HS-5 (cell line): Measurements from ENCODE around the gene BEST2.
"Not testable (repeated sequence)": the region's sequence is repeated elsewhere in the genome, so short reads cannot be mapped to it uniquely, and the experiment has no call there.

Experiments used
- DNase-seq: peaks from one replicate; pipeline ENCODE4 v3.0.0-alpha.2; 2012; ENCODE audit warnings: low read depth

The BEST2 gene

GRCh38 chr19:12751635-12752034 lies at the start of gene BEST2:
Gene BEST2, plus strand, starts transcription at chr19:12751791. Its CDS starts 802 bp downstream, at chr19:12752593.
- DNase-seq, result no peak

DNA sequence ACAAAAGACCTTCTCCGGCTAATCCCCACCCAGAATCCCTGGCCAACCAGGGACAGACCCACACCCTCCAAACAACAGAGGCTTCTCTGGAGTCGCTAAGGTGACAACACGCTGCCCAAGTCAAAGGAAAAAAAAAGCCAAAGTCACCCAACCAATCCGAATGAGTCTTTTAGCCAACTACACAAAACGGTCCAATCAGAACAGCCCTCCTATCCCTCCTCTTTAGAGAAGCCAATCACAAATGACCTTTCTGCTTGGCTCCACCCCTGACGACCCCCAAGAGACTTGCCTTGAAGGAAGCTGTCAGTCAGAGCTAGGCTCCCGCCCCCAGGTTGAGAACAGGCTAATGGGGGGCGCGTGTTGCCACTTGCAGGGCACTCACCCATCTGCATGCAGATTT lies 48.5 kb upstream of the BEST2 start:
- no peak for DNase-seq

DNA sequence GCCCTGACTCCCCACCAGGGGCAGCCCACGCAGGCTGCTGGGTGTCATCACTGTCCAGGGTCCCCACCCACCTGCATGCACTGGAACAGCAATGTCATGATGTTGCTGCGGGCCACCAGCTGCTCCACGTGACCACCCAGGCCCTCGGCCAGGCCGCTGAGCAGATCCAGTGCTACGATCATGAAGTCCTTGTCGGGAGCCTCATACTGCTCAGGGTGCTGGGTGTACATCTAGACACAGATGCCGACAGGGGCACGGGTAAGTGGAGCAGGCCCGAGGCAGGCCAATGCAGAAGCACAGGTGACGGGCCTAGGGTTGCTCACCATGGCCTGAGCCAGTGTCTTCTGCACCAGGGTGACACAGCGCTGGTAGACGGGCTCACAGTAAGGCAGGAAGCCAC lies 46.4 kb upstream of the BEST2 start:
- DNase-seq, result no peak

- DNase-seq, result no peak
These were observed 45.8 kb upstream of the BEST2 start for GRCh38 chr19:12705654-12706331.

- DNase-seq, result no peak
These were observed 45.3 kb upstream of the BEST2 start for GRCh38 chr19:12706332-12706718.

DNA sequence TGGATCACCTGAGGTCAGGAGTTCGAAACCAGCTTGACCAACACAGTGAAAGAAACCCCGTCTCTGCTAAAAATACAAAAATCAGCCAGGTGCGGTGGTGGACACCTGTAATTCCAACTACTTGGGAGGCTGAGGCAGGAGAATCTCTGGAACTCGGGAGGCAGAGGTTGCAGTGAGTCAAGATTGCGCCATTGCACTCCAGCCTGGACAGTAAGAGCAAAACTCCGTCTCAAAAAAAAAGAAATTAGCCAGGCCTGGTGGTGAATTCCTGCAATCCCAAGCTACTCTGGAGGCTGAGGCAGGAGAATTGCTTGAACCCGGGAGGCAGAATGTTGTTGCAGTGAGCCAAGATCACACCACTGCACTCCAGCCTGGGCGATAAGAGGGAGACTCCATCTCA lies 43.0 kb upstream of the BEST2 start:
- DNase-seq, result no peak

- no peak for DNase-seq
These were observed 40.4 kb upstream of the BEST2 start for GRCh38 chr19:12711187-12711586.

GRCh38 chr19:12712077-12712476 lies 39.5 kb upstream of the BEST2 start:
- not testable (repeated sequence) for DNase-seq

- not testable (repeated sequence) for DNase-seq
These were observed 38.3 kb upstream of the BEST2 start for GRCh38 chr19:12713304-12713703.

DNA sequence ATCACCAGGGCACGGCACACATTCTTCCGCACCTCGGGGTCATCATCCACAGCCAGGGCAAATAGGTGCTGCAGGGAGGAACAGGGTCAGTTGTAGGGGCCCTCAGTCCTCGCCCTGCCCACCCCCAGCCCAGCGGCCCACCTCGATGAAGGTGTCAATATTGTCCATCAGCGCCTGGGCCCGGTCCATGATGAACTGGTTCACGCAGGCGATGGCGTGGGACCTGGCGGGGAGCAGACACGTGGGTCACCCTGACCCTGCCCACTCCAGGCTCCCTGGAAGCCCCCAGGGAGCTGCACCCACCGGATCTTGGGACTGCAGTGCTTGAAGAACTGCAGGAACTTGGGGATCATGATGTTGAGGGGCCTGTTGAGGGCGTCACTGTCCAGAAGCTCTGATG lies 36.5 kb upstream of the BEST2 start:
- no peak for DNase-seq

- DNase-seq, result no peak
These were observed 35.7 kb upstream of the BEST2 start for GRCh38 chr19:12715929-12716328.

DNA sequence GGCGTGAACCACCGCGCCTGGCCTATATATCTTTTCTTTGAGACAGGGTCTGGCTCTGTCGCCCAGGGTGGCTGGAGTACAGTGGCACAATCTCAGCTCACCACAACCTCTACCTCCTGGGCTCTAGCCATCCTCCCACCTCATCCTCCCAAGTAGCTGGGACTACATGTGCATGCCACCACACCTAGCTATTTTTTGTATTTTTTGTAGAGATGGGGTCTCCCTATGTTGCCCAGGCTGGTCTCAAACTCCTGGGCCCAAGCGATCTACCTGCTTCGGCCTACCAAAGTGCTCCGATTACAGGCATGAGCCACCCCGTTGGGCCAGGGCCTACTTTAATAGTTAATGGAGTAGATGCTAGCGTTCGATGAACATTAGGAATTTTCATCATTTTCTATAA lies 31.3 kb upstream of the BEST2 start:
- no peak for DNase-seq

DNA sequence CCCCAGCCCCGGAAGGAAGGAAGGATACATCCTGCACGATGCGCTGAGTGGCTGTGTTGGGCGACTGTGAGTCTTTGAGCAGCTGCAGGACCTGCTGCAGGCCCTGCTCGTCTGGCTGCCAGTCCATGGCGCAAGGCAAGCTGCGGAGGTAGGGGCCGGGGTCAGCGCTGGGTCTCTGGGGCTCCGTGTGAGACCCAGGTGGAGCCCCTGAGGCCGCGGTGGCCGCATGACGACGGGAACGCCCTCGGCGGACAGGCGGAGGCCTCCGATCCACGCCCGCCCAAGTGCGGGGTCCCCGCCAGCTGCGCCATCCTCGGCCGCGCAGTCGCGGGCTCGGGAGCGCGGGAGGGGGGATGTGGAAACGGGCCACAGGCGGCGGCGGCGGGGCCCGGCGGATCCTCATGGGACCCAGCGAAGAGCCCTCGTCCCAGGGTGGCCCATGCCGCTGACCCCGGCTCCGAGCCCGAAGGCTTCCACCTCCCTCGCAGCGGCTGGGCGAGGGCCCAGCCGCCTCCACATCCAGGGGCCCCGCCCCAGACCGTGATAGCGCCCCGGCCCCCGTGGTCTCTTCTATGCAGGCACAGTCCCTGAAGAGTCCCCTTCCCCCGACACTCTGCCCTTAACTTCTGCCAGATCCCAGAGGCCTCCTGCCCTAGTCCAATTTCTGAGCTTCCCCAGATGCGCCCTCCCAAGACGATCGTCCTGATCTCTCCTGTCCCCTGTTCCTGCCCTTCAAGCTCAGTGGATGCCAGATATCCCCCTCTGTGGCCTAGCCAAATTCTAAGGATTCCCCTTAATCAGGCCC lies 30.5 kb upstream of the BEST2 start:
- DNase-seq, result no peak

- DNase-seq, result no peak
These were observed 29.7 kb upstream of the BEST2 start for GRCh38 chr19:12721656-12722565.

- peak; percentile 95 for DNase-seq
These were observed 28.8 kb upstream of the BEST2 start for GRCh38 chr19:12722566-12723380.

- no peak for DNase-seq
These were observed 28.3 kb upstream of the BEST2 start for GRCh38 chr19:12723381-12723640.

DNA sequence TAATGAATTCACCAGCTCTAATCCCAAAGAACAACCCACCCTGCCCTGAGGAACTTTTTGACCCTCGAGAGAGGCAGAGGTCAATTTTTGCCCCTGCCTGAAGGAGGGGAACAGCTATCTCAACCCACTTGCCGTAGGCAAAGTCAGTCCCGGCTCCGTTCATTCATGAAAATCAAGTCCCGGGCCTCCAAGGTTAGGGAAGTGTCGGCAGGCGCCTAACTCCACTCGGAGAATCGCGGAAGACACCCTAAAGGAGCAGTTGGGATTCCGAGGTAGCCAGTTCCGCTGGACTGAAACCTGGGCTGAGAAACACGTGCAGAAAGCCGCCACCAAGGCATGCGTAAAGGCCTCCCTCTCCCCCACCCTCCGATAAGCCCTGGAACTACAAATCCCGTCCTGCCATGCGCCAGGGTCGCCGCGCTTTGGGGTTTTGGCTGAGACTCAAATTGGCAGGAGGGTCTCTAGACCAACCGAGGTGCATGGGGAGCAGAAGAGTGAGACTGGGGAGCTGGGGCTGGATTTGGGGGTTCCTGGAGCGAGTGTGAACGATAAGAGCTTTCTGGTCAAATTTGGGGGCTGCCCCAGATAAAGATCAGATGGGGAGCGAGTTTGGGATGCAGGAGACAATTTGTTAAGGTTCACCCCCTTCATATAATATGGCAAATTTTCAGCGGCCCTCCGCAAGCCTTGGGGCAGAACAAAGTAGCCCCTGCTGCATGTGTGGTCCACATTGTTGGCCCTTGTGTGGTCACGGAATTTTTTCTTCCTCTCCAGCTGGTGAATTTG lies 27.8 kb upstream of the BEST2 start, which contains the start of gene TNPO2:
Gene TNPO2 (minus strand): TSS at position 292 of the 786 bp plus-strand sequence. CDS start 2,955 bp downstream, outside the sequence.
- no peak for DNase-seq

GRCh38 chr19:12725612-12726011 lies 26.0 kb upstream of the BEST2 start:
- not testable (repeated sequence) for DNase-seq

GRCh38 chr19:12726988-12727316 lies 24.6 kb upstream of the BEST2 start:
- no peak for DNase-seq

GRCh38 chr19:12727745-12728433 lies 23.7 kb upstream of the BEST2 start:
- DNase-seq, result no peak

GRCh38 chr19:12730064-12730463 lies 21.5 kb upstream of the BEST2 start:
- DNase-seq, result no peak
